Ishikawa (cell line): ENCODE measurements around the gene TBC1D23.

Experiments used
- CEBPB ChIP-seq: IDR thresholded peaks from 2 replicates; pipeline ENCODE4 v1.6.1; 2012
- CREB1 ChIP-seq: IDR thresholded peaks from 2 replicates; pipeline ENCODE4 v1.6.1; 2012; ENCODE audit warnings: low read depth
- EP300 ChIP-seq: IDR thresholded peaks from 2 replicates; pipeline ENCODE4 v1.6.1; 2012; ENCODE audit warnings: borderline replicate concordance
- FOXM1 ChIP-seq: IDR thresholded peaks from 2 replicates; pipeline ENCODE4 v1.6.1; 2012; ENCODE audit warnings: low read depth, borderline replicate concordance
- MAX ChIP-seq: IDR thresholded peaks from 2 replicates; pipeline ENCODE4 v1.6.1; 2012
- NFIC ChIP-seq: IDR thresholded peaks from 2 replicates; pipeline ENCODE4 v1.6.1; 2012
- RAD21 ChIP-seq: IDR thresholded peaks from 2 replicates; pipeline ENCODE4 v1.6.1; 2012; ENCODE audit warnings: low read depth
- REST ChIP-seq: IDR thresholded peaks from 2 replicates; pipeline ENCODE4 v1.6.1; 2012; ENCODE audit warnings: low read depth, mild to moderate bottlenecking
- TAF1 ChIP-seq: IDR thresholded peaks from 2 replicates; pipeline ENCODE4 v1.6.1; 2012; ENCODE audit warnings: low read depth, mild to moderate bottlenecking
- TCF12 ChIP-seq: IDR thresholded peaks from 2 replicates; pipeline ENCODE4 v1.6.1; 2012; ENCODE audit warnings: low read depth
- TEAD4 ChIP-seq: IDR thresholded peaks from 2 replicates; pipeline ENCODE4 v1.6.1; 2012
- USF1 ChIP-seq: IDR thresholded peaks from 2 replicates; pipeline ENCODE4 v1.6.1; 2012
- YY1 ChIP-seq: IDR thresholded peaks from 2 replicates; pipeline ENCODE4 v1.6.1; 2012; ENCODE audit warnings: low read depth
- ZBTB7A ChIP-seq: IDR thresholded peaks from 2 replicates; pipeline ENCODE4 v1.6.1; 2012; ENCODE audit warnings: low read depth

Gene TBC1D23

GRCh38 chr3:100360757-100361496 is 100.1 kb downstream of the TBC1D23 start:
- no peak for TF ChIP-seq EP300
- TF ChIP-seq CREB1, result no peak
- no peak for TF ChIP-seq TCF12
- no peak for TF ChIP-seq USF1
- TF ChIP-seq NFIC, result no peak
- no peak for TF ChIP-seq REST
- TF ChIP-seq MAX, result no peak
- no peak for TF ChIP-seq CEBPB
- TF ChIP-seq RAD21, result no peak

GRCh38 chr3:100361897-100362296 is 101.1 kb downstream of the TBC1D23 start:
- TF ChIP-seq USF1 (no peak), CEBPB (no peak), ZBTB7A (no peak), FOXM1 (no peak), MAX (no peak), TAF1 (no peak), YY1 (no peak), TEAD4 (no peak), REST (no peak), TCF12 (no peak), CREB1 (no peak)

GRCh38 chr3:100364421-100364820 is 103.6 kb downstream of the TBC1D23 start:
- no peak for TF ChIP-seq USF1
- no peak for TF ChIP-seq TEAD4
- TF ChIP-seq MAX, result no peak
- TF ChIP-seq FOXM1, result no peak
- TF ChIP-seq TCF12, result no peak
- no peak for TF ChIP-seq EP300
- TF ChIP-seq CEBPB, result no peak
- no peak for TF ChIP-seq REST
- TF ChIP-seq ZBTB7A, result no peak
- TF ChIP-seq YY1, result no peak
- no peak for TF ChIP-seq CREB1
- TF ChIP-seq NFIC, result no peak

GRCh38 chr3:100366424-100366823 is 105.6 kb downstream of the TBC1D23 start:
- TF ChIP-seq NFIC (no peak), EP300 (no peak), YY1 (no peak), USF1 (no peak), REST (no peak), ZBTB7A (no peak), MAX (no peak), TAF1 (no peak), CREB1 (no peak), FOXM1 (no peak), TCF12 (no peak), CEBPB (no peak)
